Measurements from ENCODE around the gene FUCA1.

DNA sequence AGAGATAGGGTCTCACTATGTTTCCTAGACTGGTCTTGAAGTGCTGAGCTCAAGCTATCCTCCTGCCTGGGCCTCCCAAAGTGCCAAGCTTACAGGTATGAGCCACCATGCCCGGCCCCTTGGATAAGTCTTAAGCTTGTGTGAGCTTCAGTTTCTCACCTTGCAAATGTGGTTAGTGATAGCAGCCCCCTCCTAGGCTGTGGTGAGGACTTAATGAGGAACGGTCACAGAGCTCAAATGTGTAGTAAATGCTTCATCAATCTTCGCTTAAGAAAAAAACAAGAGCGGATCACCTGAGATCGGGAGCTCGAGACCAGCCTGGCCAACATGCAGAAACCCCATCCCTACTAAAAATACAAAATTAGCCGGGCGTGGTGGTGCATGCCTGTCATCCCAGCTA is 42.1 kb upstream of the FUCA1 start:
- TF ChIP-seq, protein P1, sequence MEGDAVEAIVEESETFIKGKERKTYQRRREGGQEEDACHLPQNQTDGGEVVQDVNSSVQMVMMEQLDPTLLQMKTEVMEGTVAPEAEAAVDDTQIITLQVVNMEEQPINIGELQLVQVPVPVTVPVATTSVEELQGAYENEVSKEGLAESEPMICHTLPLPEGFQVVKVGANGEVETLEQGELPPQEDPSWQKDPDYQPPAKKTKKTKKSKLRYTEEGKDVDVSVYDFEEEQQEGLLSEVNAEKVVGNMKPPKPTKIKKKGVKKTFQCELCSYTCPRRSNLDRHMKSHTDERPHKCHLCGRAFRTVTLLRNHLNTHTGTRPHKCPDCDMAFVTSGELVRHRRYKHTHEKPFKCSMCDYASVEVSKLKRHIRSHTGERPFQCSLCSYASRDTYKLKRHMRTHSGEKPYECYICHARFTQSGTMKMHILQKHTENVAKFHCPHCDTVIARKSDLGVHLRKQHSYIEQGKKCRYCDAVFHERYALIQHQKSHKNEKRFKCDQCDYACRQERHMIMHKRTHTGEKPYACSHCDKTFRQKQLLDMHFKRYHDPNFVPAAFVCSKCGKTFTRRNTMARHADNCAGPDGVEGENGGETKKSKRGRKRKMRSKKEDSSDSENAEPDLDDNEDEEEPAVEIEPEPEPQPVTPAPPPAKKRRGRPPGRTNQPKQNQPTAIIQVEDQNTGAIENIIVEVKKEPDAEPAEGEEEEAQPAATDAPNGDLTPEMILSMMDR (IDR thresholded peaks at IDR 0.05): no peak
- TF ChIP-seq POLR2A (IDR thresholded peaks at IDR 0.05) (no peak), POLR2AphosphoS5 (IDR thresholded peaks at IDR 0.05) (no peak), EP300 (IDR thresholded peaks at IDR 0.05; ENCODE audit: low read depth) (no peak)

Measured in transverse colon (tissue), 4 donors.